ENCODE results near the gene R3HDM4.
"Not testable (repeated sequence)": the region's sequence is repeated elsewhere in the genome, so short reads cannot be mapped to it uniquely, and the experiment has no call there.

R3HDM4 gene

GRCh38 chr19:853014-853585 is 59.9 kb downstream of the R3HDM4 start:
- no peak for DNase-seq

GRCh38 chr19:852136-853013 is 60.6 kb downstream of the R3HDM4 start, which contains the start of gene ELANE:
ELANE (plus strand) TSS chr19:852303; CDS start chr19:852329, 26 bp downstream.
- no peak for DNase-seq

- no peak for DNase-seq
Measured at GRCh38 chr19:850979-851335, 62.1 kb downstream of the R3HDM4 start.

GRCh38 chr19:850221-850978 is 62.6 kb downstream of the R3HDM4 start:
- DNase-seq, result no peak

GRCh38 chr19:849195-849594 is 63.8 kb downstream of the R3HDM4 start:
- not testable (repeated sequence) for DNase-seq

GRCh38 chr19:848386-848921 is 64.6 kb downstream of the R3HDM4 start:
- DNase-seq, result no peak
